GM12878 (cell line): ENCODE data around the gene EFCAB8. TPM values are rescaled to one million over a fixed set of nuclear protein-coding genes. Genes with fewer than 3 reads are reported as not detected.

Experiments used
- ATAC-seq: fragments of 200-7000 bp; cut with Tn5 transposase; 3 replicates; pipeline ENCODE4 v1.9.1; 2020; ENCODE audit warnings: mild to moderate bottlenecking, moderate library complexity
- BruUV-seq: library from RNA; stranded (reverse); fragments of 400-500 nt; replicated peaks from 2 replicates; lab custom pipeline; 2021; lab: Mats Ljungman, UMichigan
- CTCF ChIA-PET: fragments of 300-600 bp; sonication (Branson Sonifier 250); formaldehyde crosslinking; extraction: SDS; loops from one replicate; lab custom pipeline; 2021; ENCODE audit warnings: inconsistent platforms; lab: Yijun Ruan, JAX
- POLR2A ChIA-PET: fragments of 350-600 bp; formaldehyde crosslinking; extraction: SDS; loops from one replicate; lab custom pipeline; 2021; ENCODE audit warnings: inconsistent platforms; lab: Charles Lee
- RAD21 ChIA-PET: fragments of 300-600 bp; sonication (Branson Sonifier 250); formaldehyde crosslinking; loops from one replicate; lab custom pipeline; 2023; ENCODE audit warnings: antibody characterized with exemption; ENCODE audit not compliant: unreplicated experiment; lab: Charles Lee
- SMC1A ChIA-PET: fragments of 300-600 bp; sonication (Branson Sonifier 250); formaldehyde crosslinking; loops from one replicate; lab custom pipeline; 2023; ENCODE audit not compliant: unreplicated experiment, uncharacterized antibody; lab: Charles Lee
- DNase-seq: peaks from one replicate; pipeline ENCODE4 v3.0.0-alpha.2; 2011; ENCODE audit warnings: low read depth, low spot score
- FAIRE-seq: peaks from 3 replicates; lab custom pipeline; 2011; peaks lifted over from hg19 to GRCh38; lab: Jason Lieb, UNC
- H2AFZ ChIP-seq: 2 replicates; pipeline ENCODE4 v1.6.0; 2011; ENCODE audit warnings: low read depth, low read length, control low read depth; ENCODE audit not compliant: control insufficient read depth
- H3K27ac ChIP-seq: 2 replicates; pipeline ENCODE4 v1.5.1; 2011; ENCODE audit warnings: control low read depth; ENCODE audit not compliant: control insufficient read depth, insufficient read depth
- H3K27me3 ChIP-seq, 2 experiments: replicated peaks in 1 of 2; 2 replicates each; pipeline versions ENCODE4 v1.6.0 to v1.6.1; 2011; ENCODE audit warnings: low read length in 1 of 2; ENCODE audit not compliant: control insufficient read depth in 2 of 2, insufficient read depth in 2 of 2
- H3K36me3 ChIP-seq, 2 experiments: 2 replicates each; pipeline ENCODE4 v1.5.1; 2011; ENCODE audit warnings: low read length in 1 of 2; ENCODE audit not compliant: control insufficient read depth in 2 of 2, insufficient read depth in 2 of 2
- H3K4me1 ChIP-seq: 2 replicates; pipeline ENCODE4 v1.6.1; 2011; ENCODE audit warnings: mild to moderate bottlenecking, low read length, moderate library complexity, mixed read lengths; ENCODE audit not compliant: control insufficient read depth, insufficient read depth
- H3K4me2 ChIP-seq: 2 replicates; pipeline ENCODE4 v1.6.0; 2011; ENCODE audit warnings: control low read depth; ENCODE audit not compliant: control insufficient read depth, insufficient read depth
- H3K4me3 ChIP-seq: fragments of 200-600 bp; sonication (generic); 2 replicates; pipeline ENCODE4 v1.5.1; 2016
- H3K79me2 ChIP-seq: 2 replicates; pipeline ENCODE4 v1.6.0; 2011; ENCODE audit warnings: low read length; ENCODE audit not compliant: control insufficient read depth, insufficient read depth
- H3K9ac ChIP-seq: 2 replicates; pipeline ENCODE4 v1.8.0; 2011; ENCODE audit warnings: low read length, control low read depth, mixed read lengths; ENCODE audit not compliant: control insufficient read depth, insufficient read depth
- H3K9me3 ChIP-seq: replicated peaks from 3 replicates; pipeline ENCODE4 v1.5.1; 2011; ENCODE audit warnings: mild to moderate bottlenecking, low read length; ENCODE audit not compliant: control insufficient read depth, insufficient read depth
- H4K20me1 ChIP-seq: 2 replicates; pipeline ENCODE4 v1.6.0; 2011; ENCODE audit not compliant: control insufficient read depth, insufficient read depth
- CBX3 ChIP-seq: fragments of 200-600 bp; sonication (generic); IDR thresholded peaks from 2 replicates; pipeline ENCODE4 v1.6.1; 2016; ENCODE audit warnings: low read depth, borderline replicate concordance
- CEBPB ChIP-seq, 2 experiments: fragments of 150-350 bp in 1 of 2; IDR thresholded peaks; 2 replicates each; pipeline ENCODE4 v1.6.1; 2012 to 2014; ENCODE audit warnings: low read depth in 2 of 2, low read length in 2 of 2, borderline replicate concordance in 1 of 2, inconsistent platforms in 1 of 2
- EZH2 ChIP-seq: IDR thresholded peaks from 2 replicates; pipeline ENCODE4 v1.6.1; 2012; ENCODE audit warnings: low read depth, mild to moderate bottlenecking, control low read depth, inconsistent platforms, low read length, borderline replicate concordance; ENCODE audit not compliant: control insufficient read depth
- MTA3 ChIP-seq: IDR thresholded peaks from 2 replicates; pipeline ENCODE4 v1.6.1; 2012; ENCODE audit warnings: low read length, inconsistent platforms, borderline replicate concordance
- RFX5 ChIP-seq: IDR thresholded peaks from 2 replicates; pipeline ENCODE4 v1.6.1; 2011; ENCODE audit warnings: low read depth, low read length, improper control_type of control experiment
- SP1 ChIP-seq: IDR thresholded peaks from one replicate; pipeline ENCODE4 v1.6.1; 2011; ENCODE audit warnings: low read depth, low read length
- YBX1 ChIP-seq: fragments of 450-650 bp; IDR thresholded peaks from 2 replicates; pipeline ENCODE4 v1.6.1; 2016; ENCODE audit warnings: antibody characterized with exemption
- WGBS: methylation state at CpG from one replicate; pipeline ENCODE4 v1.1.6; 2016; ENCODE audit warnings: low lambda C conversion rate; ENCODE audit not compliant: insufficient replicate concordance, insufficient coverage; ENCODE audit errors: missing lambda C conversion rate; 5-methylcytosine and 5-hydroxymethylcytosine counted together
- in situ Hi-C: fragments of 300-500 bp; cut with MboI; formaldehyde crosslinking; loops from 9 replicates; pipeline ENCODE4 v1.14.3; 2018; ENCODE audit warnings: mixed read lengths
- intact Hi-C: fragments of 100-400 bp; cut with micrococcal nuclease; formaldehyde crosslinking; loops from one replicate; pipeline ENCODE4 v1.14.2; 2022; ENCODE audit not compliant: unreplicated experiment
- polyA plus RNA-seq, 11 experiments: library from polyadenylated mRNA; depleted of rRNA in 4 of 11; unstranded in 6 of 11; stranded (reverse) in 5 of 11; fragments of >200 nt; fragmentation: Nextera tagmentation in 4 of 11; fragmentation: Illumina TruSeq in 1 of 11; extraction: Ambion mirVana in 4 of 11; extraction: Trizol in 1 of 11; gene quantifications; 1 replicate in 1 of 11; 2 replicates in 10 of 11; pipeline versions ENCODE4 v1.2.1 to v1.2.3, GENCODE V29; 2011 to 2016; ENCODE audit warnings: inconsistent platforms in 2 of 11, missing spikeins in 2 of 11, low read depth in 1 of 11
- total RNA-seq, 4 experiments: library from RNA; depleted of rRNA in 3 of 4; stranded (reverse); fragments of >200 nt in 3 of 4; fragmentation: Illumina TruSeq in 1 of 4; extraction: Trizol in 1 of 4; gene quantifications; 2 replicates each; pipeline versions ENCODE4 v1.2.1 to v1.2.3, GENCODE V29; 2013 to 2021

Gene EFCAB8
- total and polyA plus RNA-seq, 10 of the 15 experiments (the other 5 are each of a cell fraction or from before 2014, with no cell fraction given), result 0.04 to 0.18 (median 0.06) TPM; not detected in 4

DNA sequence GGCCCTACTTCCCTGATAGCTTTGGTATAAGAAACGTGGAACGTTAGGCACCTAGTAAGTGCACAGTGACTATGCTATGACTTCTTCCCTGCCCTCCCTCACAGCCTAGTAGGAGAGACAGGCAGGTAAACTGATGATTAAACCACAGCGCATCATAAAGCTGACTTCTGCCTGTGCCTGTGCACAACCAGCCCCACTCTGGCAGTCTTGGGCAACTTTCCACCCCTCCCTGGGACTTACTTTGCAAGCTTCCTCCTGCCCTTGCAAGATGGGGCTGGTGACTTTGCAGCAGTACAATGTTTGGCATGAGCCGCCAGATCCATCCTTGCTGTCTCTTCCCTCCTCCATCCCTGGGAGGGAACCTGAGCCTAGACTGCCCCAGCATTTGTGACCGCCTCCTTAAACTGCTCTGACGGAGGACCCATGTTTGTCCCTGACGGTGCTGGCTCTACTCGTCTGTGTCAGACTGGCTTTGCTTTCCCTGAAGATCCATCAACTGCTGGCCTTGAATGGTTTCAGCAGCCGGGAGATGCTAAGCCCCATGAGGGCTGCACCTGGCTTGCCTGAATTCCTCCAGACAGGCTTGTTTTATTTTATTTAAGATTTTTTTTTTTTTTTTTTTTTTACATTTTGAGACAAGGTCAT is 36.1 kb downstream of the EFCAB8 start (continued):
- TF ChIP-seq EZH2, result no peak

DNA sequence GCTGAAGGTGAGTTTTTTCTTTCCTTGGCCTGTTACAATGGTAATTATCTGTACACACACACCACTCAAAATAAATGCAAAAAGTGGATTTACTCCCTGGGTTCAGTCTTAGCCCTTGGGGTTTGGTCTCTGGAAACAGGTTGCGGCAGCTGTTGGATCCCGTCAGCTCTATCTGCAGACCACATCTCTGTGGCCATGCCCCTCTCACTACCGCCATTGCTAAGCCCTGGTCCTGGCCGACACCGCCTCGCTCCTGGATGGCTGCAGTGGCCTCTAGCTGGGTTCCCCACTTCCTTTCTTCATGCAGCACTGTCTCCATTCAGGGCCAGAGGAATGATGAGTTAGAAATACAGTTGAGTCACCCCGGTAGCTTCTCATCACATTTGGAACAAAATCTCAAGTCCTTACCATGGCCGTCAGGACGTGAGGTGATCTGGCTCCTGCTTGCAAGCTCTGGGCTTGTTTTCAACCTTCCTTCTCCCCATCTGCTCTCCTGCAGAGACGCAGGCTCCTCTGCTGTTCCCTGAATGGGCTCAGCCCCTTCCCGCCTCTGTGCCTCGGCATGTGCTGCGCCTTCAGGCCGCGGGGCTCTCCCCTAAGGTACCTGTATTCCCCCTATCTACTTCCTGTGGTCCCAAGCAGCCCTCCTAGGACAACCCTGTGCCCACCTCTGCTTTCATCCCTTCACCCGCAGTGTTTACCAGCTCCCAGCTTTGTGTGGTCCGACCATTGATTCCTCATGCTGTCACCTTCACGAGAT is 38.0 kb downstream of the EFCAB8 start:
- no peak overlapping the region for H3K27ac ChIP-seq
- 81% methylated on average over 18 of the region's 18 CpGs for WGBS
- DNase-seq, result no peak
- no peak for ATAC-seq
- in situ Hi-C loops (no loop called here), intact Hi-C loops (no loop called here)
- CTCF ChIA-PET, result interaction anchor here (0.8 to 6.7 kb wide), 4 partner anchors 46 to 397 kb away, joined by 3 to 49 read pairs (median 3); no protein-coding TSS in a partner anchor
- H3K79me2 ChIP-seq, result no peaks in the 10 kb centered on the region
- no peak overlapping the region for H3K9ac ChIP-seq
- no peaks in the 10 kb centered on the region for H3K27me3 ChIP-seq
- BruUV-seq, result no TSS peak
- RAD21 ChIA-PET, result interaction anchor here (1.5 kb wide), 1 partner anchor 107 kb away, joined by 8 read pairs; no protein-coding TSS in a partner anchor
- H3K4me1 ChIP-seq, result no peaks in the 10 kb centered on the region
- POLR2A ChIA-PET, result interaction anchor here (0.9 kb wide), 1 partner anchor 389 kb away, joined by 5 read pairs; no protein-coding TSS in a partner anchor
- H3K4me3 ChIP-seq, result no peak overlapping the region
- FAIRE-seq, result no peak
- SMC1A ChIA-PET, result interaction anchor here (1.5 kb wide), 1 partner anchor 104 kb away, joined by 3 read pairs; no protein-coding TSS in a partner anchor
- no peak overlapping the region for H2AFZ ChIP-seq
- no peak for TF ChIP-seq CEBPB (IDR thresholded peaks at IDR 0.05; ENCODE audit: borderline replicate concordance in 1 of 2, low read depth in 2 of 2, low read length in 2 of 2)
- TF ChIP-seq RFX5, result no peak
- TF ChIP-seq MTA3, result no peak
- TF ChIP-seq CBX3, result no peak
- no peak for TF ChIP-seq YBX1
- TF ChIP-seq SP1, result no peak
- H3K9me3 ChIP-seq, result no peaks in the 10 kb centered on the region
- H3K36me3 ChIP-seq, result no peaks in the 10 kb centered on the region
- no peak overlapping the region for H3K4me2 ChIP-seq
- no peaks in the 10 kb centered on the region for H4K20me1 ChIP-seq
